WTC11 (cell line): ENCODE measurements around the gene ZMYM5. TPM values are rescaled to one million over a fixed set of nuclear protein-coding genes. Genes with fewer than 3 reads are reported as not detected.

Experiments used
- ATAC-seq: fragments of 200-7000 bp; cut with Tn5 transposase; 2 replicates; pipeline ENCODE4 v1.10.0; 2021; ENCODE audit warnings: mild to moderate bottlenecking, moderate library complexity
- CTCF ChIA-PET: fragments of 300-600 bp; sonication (Branson Sonifier 250); formaldehyde crosslinking; loops from one replicate; lab custom pipeline; 2021; ENCODE audit warnings: antibody characterized with exemption; lab: Charles Lee
- POLR2A ChIA-PET: fragments of 350-600 bp; sonication (Branson Sonifier 250); formaldehyde crosslinking; loops from one replicate; lab custom pipeline; 2021; ENCODE audit warnings: antibody characterized with exemption; lab: Charles Lee
- DNase-seq: peaks from one replicate; pipeline ENCODE4 v3.0.0; 2021; ENCODE audit warnings: low spot score
- H3K27ac Mint-ChIP-seq: 2 replicates; pipeline ENCODE4 v1.8.0; 2021; ENCODE audit warnings: mixed read lengths
- H3K27me3 Mint-ChIP-seq: 2 replicates; pipeline ENCODE4 v1.8.0; 2021; ENCODE audit warnings: low read depth, mild to moderate bottlenecking, moderate library complexity, mixed read lengths
- H3K36me3 Mint-ChIP-seq: 2 replicates; pipeline ENCODE4 v1.8.0; 2021; ENCODE audit warnings: mixed read lengths
- H3K4me1 Mint-ChIP-seq: 2 replicates; pipeline ENCODE4 v1.8.0; 2022; ENCODE audit warnings: mixed read lengths
- H3K4me3 Mint-ChIP-seq: 2 replicates; pipeline ENCODE4 v1.8.0; 2021; ENCODE audit warnings: mild to moderate bottlenecking, moderate library complexity, mixed read lengths
- H3K9me3 Mint-ChIP-seq: 2 replicates; pipeline ENCODE4 v1.8.0; 2021; ENCODE audit warnings: mixed read lengths
- ARID4B ChIP-seq: sonication (generic); formaldehyde crosslinking; IDR thresholded peaks from 2 replicates; pipeline ENCODE4 v1.8.0; 2023; ENCODE audit warnings: missing genetic modification reagents, mild to moderate bottlenecking, borderline replicate concordance
- ATF6 ChIP-seq: sonication (generic); formaldehyde crosslinking; IDR thresholded peaks from 2 replicates; pipeline ENCODE4 v1.8.1; 2023; ENCODE audit warnings: mild to moderate bottlenecking, missing genetic modification reagents
- CBFB ChIP-seq: sonication (generic); formaldehyde crosslinking; IDR thresholded peaks from 2 replicates; pipeline ENCODE4 v1.8.1; 2022; ENCODE audit warnings: mild to moderate bottlenecking, low read depth, missing genetic modification reagents
- CTCF ChIP-seq: fragments of 200-600 bp; IDR thresholded peaks from 2 replicates; pipeline ENCODE4 v1.8.0; 2022; ENCODE audit warnings: antibody characterized with exemption
- FOXJ3 ChIP-seq: sonication (generic); formaldehyde crosslinking; IDR thresholded peaks from 2 replicates; pipeline ENCODE4 v1.9.0; 2021; ENCODE audit warnings: missing genetic modification reagents, mild to moderate bottlenecking, borderline replicate concordance
- GTF2I ChIP-seq: fragments of 250-450 bp; sonication (Bioruptor Pico); conservative IDR thresholded peaks from 2 replicates; pipeline ENCODE4 v1.4.0; 2021; ENCODE audit warnings: mild to moderate bottlenecking
- HMGA2 ChIP-seq: fragments of 250-450 bp; sonication (Bioruptor Pico); IDR thresholded peaks from 2 replicates; pipeline ENCODE4 v1.4.0; 2021; ENCODE audit warnings: mild to moderate bottlenecking, moderate library complexity
- IRF2 ChIP-seq: sonication (generic); formaldehyde crosslinking; IDR thresholded peaks from 2 replicates; pipeline ENCODE4 v1.8.0; 2022; ENCODE audit warnings: low read depth, missing genetic modification reagents, borderline replicate concordance
- NFATC4 ChIP-seq: fragments of 250-450 bp; sonication (Bioruptor Pico); IDR thresholded peaks from 2 replicates; pipeline ENCODE4 v1.9.0; 2021; ENCODE audit warnings: mild to moderate bottlenecking
- PRRX2 ChIP-seq: fragments of 250-450 bp; sonication (Bioruptor Pico); IDR thresholded peaks from 2 replicates; pipeline ENCODE4 v1.8.0; 2021; ENCODE audit warnings: mild to moderate bottlenecking
- STAT6 ChIP-seq: sonication (generic); formaldehyde crosslinking; conservative IDR thresholded peaks from 2 replicates; pipeline ENCODE4 v1.8.1; 2023; ENCODE audit warnings: mild to moderate bottlenecking, low read depth, missing genetic modification reagents, moderate library complexity
- USF2 ChIP-seq: sonication (generic); formaldehyde crosslinking; IDR thresholded peaks from 2 replicates; pipeline ENCODE4 v1.8.1; 2023; ENCODE audit warnings: mild to moderate bottlenecking, missing genetic modification reagents, moderate library complexity
- ZBTB21 ChIP-seq: sonication (generic); formaldehyde crosslinking; IDR thresholded peaks from 2 replicates; pipeline ENCODE4 v1.8.1; 2023; ENCODE audit warnings: mild to moderate bottlenecking, missing genetic modification reagents, borderline replicate concordance
- ZNF121 ChIP-seq: sonication (generic); formaldehyde crosslinking; IDR thresholded peaks from 2 replicates; pipeline ENCODE4 v1.8.0; 2023; ENCODE audit warnings: missing genetic modification reagents
- ZNF317 ChIP-seq: sonication (generic); formaldehyde crosslinking; IDR thresholded peaks from 2 replicates; pipeline ENCODE4 v1.8.1; 2023; ENCODE audit warnings: low read depth, mild to moderate bottlenecking, moderate library complexity, missing genetic modification reagents, borderline replicate concordance
- ZNF396 ChIP-seq: fragments of 250-450 bp; sonication (Bioruptor Pico); IDR thresholded peaks from 2 replicates; pipeline ENCODE4 v1.8.0; 2021; ENCODE audit warnings: mild to moderate bottlenecking, moderate library complexity, borderline replicate concordance
- ZNF423 ChIP-seq: fragments of 250-450 bp; sonication (Bioruptor Pico); IDR thresholded peaks from 2 replicates; pipeline ENCODE4 v2.1.2; 2022; ENCODE audit warnings: mild to moderate bottlenecking, moderate library complexity
- ZNF532 ChIP-seq: fragments of 250-450 bp; sonication (Bioruptor Pico); IDR thresholded peaks from 2 replicates; pipeline ENCODE4 v1.9.0; 2021; ENCODE audit warnings: mild to moderate bottlenecking, borderline replicate concordance
- total RNA-seq: library from RNA; stranded (reverse); gene quantifications from 3 replicates; pipeline ENCODE4 v1.2.3, GENCODE V29; 2021

The ZMYM5 gene
- total RNA-seq, 1 experiment from 2014 or later = 10.3 TPM

- TF ChIP-seq IRF2 (CRISPR knock-in tag) (no peak), ZNF121 (CRISPR knock-in tag) (peak; percentile 72; the same call in 1 of the 2 replicates)
- Mint-ChIP-seq H3K4me1 (no peaks in the 10 kb centered on the region), H3K27me3 (no peaks in the 10 kb centered on the region), H3K27ac (no peak overlapping the region), H3K36me3 (peaks cover 29% of the 10 kb centered on the region), H3K4me3 (no peak overlapping the region), H3K9me3 (peaks cover 5% of the 10 kb centered on the region)
- DNase-seq (no peak), ATAC-seq (no peak)
- ChIA-PET CTCF (no interaction called here), POLR2A (no interaction called here)
Observed at GRCh38 chr13:19852766-19853165, 10.7 kb downstream of the ZMYM5 start.

GRCh38 chr13:19845758-19846157, 17.7 kb downstream of the ZMYM5 start:
- Mint-ChIP-seq H3K27ac (peak overlapping the region; percentile 82), H3K9me3 (no peaks in the 10 kb centered on the region), H3K4me3 (no peak overlapping the region), H3K4me1 (peaks cover 12% of the 10 kb centered on the region), H3K27me3 (no peaks in the 10 kb centered on the region), H3K36me3 (peaks cover 23% of the 10 kb centered on the region)
- ATAC-seq (no peak), DNase-seq (no peak)
- ChIA-PET CTCF (interaction anchor here (0.8 kb wide), 1 partner anchor 28 kb away, joined by 4 read pairs; no protein-coding TSS in a partner anchor), POLR2A (no interaction called here)
- no peak for TF ChIP-seq ZNF423
- TF ChIP-seq CBFB = no peak
- no peak for TF ChIP-seq ATF6 (CRISPR knock-in tag)
- TF ChIP-seq USF2 (CRISPR knock-in tag) = no peak
- TF ChIP-seq NFATC4 = no peak
- TF ChIP-seq ZNF532 = no peak
- TF ChIP-seq ARID4B (CRISPR knock-in tag) = no peak
- no peak for TF ChIP-seq FOXJ3 (CRISPR knock-in tag)
- no peak for TF ChIP-seq GTF2I (CRISPR knock-in tag)
- TF ChIP-seq STAT6 (CRISPR knock-in tag) = no peak
- TF ChIP-seq ZNF317 (CRISPR knock-in tag) = no peak
- TF ChIP-seq ZNF396 (CRISPR knock-in tag) = no peak
- TF ChIP-seq ZBTB21 (CRISPR knock-in tag) = no peak
- TF ChIP-seq HMGA2 (CRISPR knock-in tag) = no peak
- no peak for TF ChIP-seq CTCF
- no peak for TF ChIP-seq PRRX2 (CRISPR knock-in tag)
